Measurements from ENCODE around the gene RFX3. TPM values are rescaled to one million over a fixed set of nuclear protein-coding genes. Genes with fewer than 3 reads are reported as not detected.

Gene RFX3
- total and polyA plus RNA-seq, 3 donors from 2014 or later: 29.7 to 45.3 (median 30.7) TPM

DNA sequence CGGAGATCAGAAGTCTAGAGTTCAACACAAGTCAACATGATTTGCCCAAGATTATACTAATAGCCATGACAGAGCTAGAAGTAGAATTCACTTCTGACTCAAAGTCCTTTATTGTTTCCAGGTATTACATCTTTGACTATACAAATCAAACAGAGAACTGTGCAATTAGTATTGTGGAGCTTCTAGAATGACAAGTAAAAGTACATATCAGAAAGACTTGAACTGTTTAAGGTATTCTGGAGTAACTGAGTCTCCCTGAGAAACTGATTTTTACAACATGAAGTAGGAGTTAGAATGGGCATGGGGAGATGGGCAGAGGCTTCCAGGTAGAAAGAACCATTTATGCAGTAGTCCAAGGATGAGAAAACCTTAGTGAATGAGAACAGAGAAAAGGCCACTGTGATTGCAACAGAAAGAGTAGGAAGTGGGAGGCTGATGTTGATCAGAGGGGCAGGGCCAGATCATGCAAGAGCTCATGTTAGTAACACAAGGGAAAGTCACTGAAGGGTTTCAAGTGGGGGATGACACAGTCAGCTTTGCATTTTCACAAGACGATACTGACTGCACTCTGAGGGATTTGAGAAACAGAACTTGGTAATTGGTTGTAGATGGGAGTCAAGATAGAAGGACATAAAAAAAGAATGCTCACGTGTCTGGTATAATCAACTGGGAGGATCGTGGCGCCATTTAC lies 280.7 kb downstream of the RFX3 start:
- no peak for DNase-seq
- intact Hi-C loops (cut with DNase I; ENCODE audit: low total_unique reads): loop anchor here (10.0 kb wide), 1 partner anchor 380 kb away; no protein-coding TSS in a partner anchor

DNA sequence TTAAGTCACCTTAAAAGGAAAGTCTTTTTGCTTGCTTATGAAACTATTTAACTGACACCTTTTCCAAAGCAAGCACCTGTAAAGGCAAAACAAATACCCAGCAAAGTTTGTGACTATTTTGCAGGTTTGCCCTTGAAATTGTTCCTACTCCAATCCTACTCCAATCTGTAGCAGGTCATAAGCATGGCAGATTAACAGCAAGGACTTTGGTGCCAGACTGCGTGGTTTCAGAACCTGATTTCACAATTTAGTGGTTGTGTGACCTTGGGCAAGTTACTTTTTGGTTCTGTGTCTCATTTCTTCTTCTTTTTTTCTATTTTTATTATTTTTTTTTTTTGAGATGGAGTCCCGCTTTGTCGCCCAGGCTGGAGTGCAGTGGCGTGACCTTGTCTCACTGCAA lies 282.1 kb downstream of the RFX3 start:
- Histone ChIP-seq H3K4me3 (no peak overlapping the region), H3K9me3 (no peaks in the 10 kb centered on the region), H3K27ac (no peak overlapping the region), H3K36me3 (ENCODE audit: low read depth, missing control alignments) (no peaks in the 10 kb centered on the region), H3K4me1 (no peaks in the 10 kb centered on the region), H3K27me3 (no peaks in the 10 kb centered on the region)
- 65 to 90% methylated on average over 4 of the region's 4 CpGs for WGBS, 2 donors
- DNase-seq: no peak
- intact Hi-C loops (cut with DNase I; ENCODE audit: low total_unique reads): loop anchor here (10.0 kb wide), 1 partner anchor 379 kb away; no protein-coding TSS in a partner anchor
- TF ChIP-seq CTCF (IDR thresholded peaks at IDR 0.05): no peak
- no peak for TF ChIP-seq POLR2A (IDR thresholded peaks at IDR 0.05)

More for the DNA sequence above, 280.7 kb downstream of the RFX3 start:
- Histone ChIP-seq H3K4me3 (no peak overlapping the region), H3K27ac (no peak overlapping the region), H3K36me3 (ENCODE audit: low read depth, missing control alignments) (no peaks in the 10 kb centered on the region), H3K9me3 (no peaks in the 10 kb centered on the region), H3K27me3 (no peaks in the 10 kb centered on the region), H3K4me1 (no peaks in the 10 kb centered on the region)
- 93 to 96% methylated on average over 5 of the region's 5 CpGs for WGBS, 2 donors
- TF ChIP-seq POLR2A (IDR thresholded peaks at IDR 0.05): no peak
- no peak for TF ChIP-seq CTCF (IDR thresholded peaks at IDR 0.05)

DNA sequence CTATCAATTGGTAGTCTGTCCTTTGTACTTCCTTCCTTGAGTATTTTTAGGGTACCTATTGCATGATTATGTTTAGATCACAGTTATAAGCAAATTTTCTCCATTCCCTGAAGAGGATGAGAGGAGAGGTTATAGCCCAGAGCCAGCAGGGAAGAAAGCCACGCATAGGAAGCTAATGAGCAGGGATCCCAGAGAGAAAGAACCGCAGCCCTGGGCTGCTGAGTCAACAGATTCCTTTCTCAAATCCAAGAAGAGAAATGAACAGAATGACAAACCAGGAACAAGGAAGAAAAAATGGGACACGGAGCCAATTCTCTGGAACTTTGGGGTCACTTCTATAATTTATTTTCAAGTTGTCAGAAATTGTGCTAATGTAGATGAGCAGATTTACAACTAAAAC lies 284.5 kb downstream of the RFX3 start:
- H3K4me1 ChIP-seq: no peaks in the 10 kb centered on the region
- no peak overlapping the region for H3K4me3 ChIP-seq
- no peak for DNase-seq
- no peaks in the 10 kb centered on the region for H3K27me3 ChIP-seq
- no peak for TF ChIP-seq POLR2A (IDR thresholded peaks at IDR 0.05)
- TF ChIP-seq CTCF (IDR thresholded peaks at IDR 0.05): no peak
- 40 to 42% methylated on average over 3 of the region's 3 CpGs for WGBS, 2 donors
- no peaks in the 10 kb centered on the region for H3K36me3 ChIP-seq (ENCODE audit: low read depth, missing control alignments)
- H3K27ac ChIP-seq: no peak overlapping the region
- intact Hi-C loops (cut with DNase I; ENCODE audit: low total_unique reads): loop anchor here (10.0 kb wide), 1 partner anchor 376 kb away; no protein-coding TSS in a partner anchor
- H3K9me3 ChIP-seq: no peaks in the 10 kb centered on the region

DNA sequence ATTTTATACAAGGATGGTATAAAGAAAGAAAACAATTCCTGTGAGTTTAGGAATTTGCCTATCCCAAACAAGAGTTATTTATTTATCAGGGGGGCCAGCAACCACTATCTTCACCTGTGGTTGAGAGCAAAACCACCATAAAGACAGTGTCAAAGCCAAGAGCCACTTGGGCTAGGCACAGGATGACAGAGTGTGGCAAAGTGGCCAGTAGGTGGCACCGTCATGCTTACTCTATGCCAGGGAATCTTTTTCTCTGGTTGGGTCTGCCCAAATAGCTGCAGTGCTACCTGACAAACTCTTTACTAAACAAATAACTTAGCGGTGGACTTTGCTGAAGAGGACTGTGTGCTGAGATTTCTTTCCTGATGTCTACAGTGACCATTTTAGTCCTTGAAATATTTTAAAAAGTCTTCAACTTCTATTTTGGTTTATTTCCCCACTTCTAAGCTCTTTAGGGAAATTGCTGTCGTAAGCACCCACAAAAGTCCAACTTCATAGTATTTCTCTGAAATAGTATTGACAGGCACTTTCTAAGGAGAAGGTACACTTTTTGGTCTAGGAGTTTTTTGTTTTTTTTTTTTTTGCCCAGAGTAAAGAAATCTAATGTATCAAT lies 285.0 kb downstream of the RFX3 start:
- TF ChIP-seq CTCF (IDR thresholded peaks at IDR 0.05) (peak; percentile 48 to 66 (median 54)), POLR2A (IDR thresholded peaks at IDR 0.05) (no peak)
- intact Hi-C loops (cut with DNase I; ENCODE audit: low total_unique reads): loop anchor here (10.0 kb wide), 1 partner anchor 376 kb away; no protein-coding TSS in a partner anchor
- DNase-seq: peak; percentile 78
- Histone ChIP-seq H3K27me3 (no peaks in the 10 kb centered on the region), H3K4me1 (no peaks in the 10 kb centered on the region), H3K36me3 (ENCODE audit: low read depth, missing control alignments) (no peaks in the 10 kb centered on the region), H3K9me3 (no peaks in the 10 kb centered on the region), H3K27ac (no peak overlapping the region), H3K4me3 (no peak overlapping the region)
- 63 to 71% methylated on average over 3 of the region's 3 CpGs for WGBS, 2 donors
